ENCODE data around the gene PANX2. TPM values are rescaled to one million over a fixed set of nuclear protein-coding genes. Genes with fewer than 3 reads are reported as not detected.
"Not testable (repeated sequence)": the region's sequence is repeated elsewhere in the genome, so short reads cannot be mapped to it uniquely, and the experiment has no call there.

PANX2 gene
- total RNA-seq, 1 experiment from 2014 or later = 2.6 TPM

GRCh38 chr22:50202130-50202666 is 31.7 kb downstream of the PANX2 start:
- Mint-ChIP-seq H3K36me3 (ENCODE audit: insufficient read depth, unreplicated experiment) (peaks cover 23% of the 10 kb centered on the region), H3K27ac (ENCODE audit: unreplicated experiment) (peak overlapping the region; percentile 71), H3K9me3 (ENCODE audit: unreplicated experiment) (no peaks in the 10 kb centered on the region), H3K4me1 (ENCODE audit: low read depth, unreplicated experiment) (peaks cover 13% of the 10 kb centered on the region), H3K4me3 (ENCODE audit: unreplicated experiment) (peak overlapping the region; percentile 85), H3K27me3 (ENCODE audit: insufficient read depth, unreplicated experiment) (no peaks in the 10 kb centered on the region)
- Histone ChIP-seq H3K9me3 (no peaks in the 10 kb centered on the region), H3K36me3 (ENCODE audit: control insufficient read depth, insufficient read depth, low read length) (no peaks in the 10 kb centered on the region), H3K27me3 (replicated peaks; ENCODE audit: control insufficient read depth, insufficient read depth, low read length) (no peaks in the 10 kb centered on the region), H3K4me1 (peaks cover 4% of the 10 kb centered on the region), H3K4me3 (ENCODE audit: low read depth, low read length) (peak overlapping the region; percentile 79)
- intact Hi-C loops (cut with micrococcal nuclease; ENCODE audit: unreplicated experiment) = no loop called here
- no peak for DNase-seq
- ChIA-PET CTCF (no interaction called here), POLR2A (no interaction called here)
- BruUV-seq (replicated peaks) = no TSS peak
- no peak for TF ChIP-seq CTCF (IDR thresholded peaks at IDR 0.05; ENCODE audit: insufficient read depth in 1 of 2, low read depth in 1 of 2, low read length in 1 of 2, severe bottlenecking in 1 of 2, unreplicated experiment in 1 of 2)

- Mint-ChIP-seq H3K9me3 (ENCODE audit: unreplicated experiment) (no peaks in the 10 kb centered on the region), H3K4me3 (ENCODE audit: unreplicated experiment) (no peak overlapping the region), H3K36me3 (ENCODE audit: insufficient read depth, unreplicated experiment) (peaks cover 27% of the 10 kb centered on the region), H3K27me3 (ENCODE audit: insufficient read depth, unreplicated experiment) (no peaks in the 10 kb centered on the region), H3K4me1 (ENCODE audit: low read depth, unreplicated experiment) (peaks cover 13% of the 10 kb centered on the region), H3K27ac (ENCODE audit: unreplicated experiment) (no peak overlapping the region)
- ChIA-PET CTCF (no interaction called here), POLR2A (no interaction called here)
- Histone ChIP-seq H3K9me3 (no peaks in the 10 kb centered on the region), H3K27me3 (replicated peaks; ENCODE audit: control insufficient read depth, insufficient read depth, low read length) (no peaks in the 10 kb centered on the region), H3K36me3 (ENCODE audit: control insufficient read depth, insufficient read depth, low read length) (no peaks in the 10 kb centered on the region), H3K4me3 (ENCODE audit: low read depth, low read length) (no peak overlapping the region), H3K4me1 (peaks cover 4% of the 10 kb centered on the region)
- DNase-seq = no peak
- intact Hi-C loops (cut with micrococcal nuclease; ENCODE audit: unreplicated experiment) = no loop called here
- no TSS peak for BruUV-seq (replicated peaks)
- TF ChIP-seq CTCF (IDR thresholded peaks at IDR 0.05; ENCODE audit: insufficient read depth in 1 of 2, low read depth in 1 of 2, low read length in 1 of 2, severe bottlenecking in 1 of 2, unreplicated experiment in 1 of 2) = no peak
These were observed 32.8 kb downstream of the PANX2 start for GRCh38 chr22:50203288-50203687.

GRCh38 chr22:50204571-50204970 is 34.0 kb downstream of the PANX2 start:
- ChIA-PET CTCF (no interaction called here), POLR2A (no interaction called here)
- BruUV-seq (replicated peaks) = no TSS peak
- H3K9me3 Mint-ChIP-seq (ENCODE audit: unreplicated experiment) = no peaks in the 10 kb centered on the region
- no peak for TF ChIP-seq CTCF (IDR thresholded peaks at IDR 0.05; ENCODE audit: insufficient read depth in 1 of 2, low read depth in 1 of 2, low read length in 1 of 2, severe bottlenecking in 1 of 2, unreplicated experiment in 1 of 2)
- Histone ChIP-seq H3K4me3 (ENCODE audit: low read depth, low read length) (no peak overlapping the region), H3K4me1 (peaks cover 4% of the 10 kb centered on the region), H3K36me3 (ENCODE audit: control insufficient read depth, insufficient read depth, low read length) (no peaks in the 10 kb centered on the region), H3K9me3 (no peaks in the 10 kb centered on the region), H3K27me3 (replicated peaks; ENCODE audit: control insufficient read depth, insufficient read depth, low read length) (no peaks in the 10 kb centered on the region)
- peaks cover 13% of the 10 kb centered on the region for H3K4me1 Mint-ChIP-seq (ENCODE audit: low read depth, unreplicated experiment)
- no peaks in the 10 kb centered on the region for H3K27me3 Mint-ChIP-seq (ENCODE audit: insufficient read depth, unreplicated experiment)
- intact Hi-C loops (cut with micrococcal nuclease; ENCODE audit: unreplicated experiment) = no loop called here
- no peak overlapping the region for H3K27ac Mint-ChIP-seq (ENCODE audit: unreplicated experiment)
- no peak overlapping the region for H3K4me3 Mint-ChIP-seq (ENCODE audit: unreplicated experiment)
- DNase-seq = no peak
- H3K36me3 Mint-ChIP-seq (ENCODE audit: insufficient read depth, unreplicated experiment) = peaks cover 29% of the 10 kb centered on the region

- CTCF ChIA-PET; H3K4me1 ChIP-seq; H3K27ac Mint-ChIP-seq (ENCODE audit: unreplicated experiment); intact Hi-C loops (cut with micrococcal nuclease; ENCODE audit: unreplicated experiment); H3K27me3 ChIP-seq (replicated peaks; ENCODE audit: control insufficient read depth, insufficient read depth, low read length); DNase-seq; POLR2A ChIA-PET; BruUV-seq (replicated peaks); H3K36me3 ChIP-seq (ENCODE audit: control insufficient read depth, insufficient read depth, low read length); H3K9me3 ChIP-seq; H3K4me3 ChIP-seq (ENCODE audit: low read depth, low read length); H3K4me3 Mint-ChIP-seq (ENCODE audit: unreplicated experiment); H3K9me3 Mint-ChIP-seq (ENCODE audit: unreplicated experiment); H3K27me3 Mint-ChIP-seq (ENCODE audit: insufficient read depth, unreplicated experiment): not testable (repeated sequence)
- peaks cover 17% of the 10 kb centered on the region for H3K4me1 Mint-ChIP-seq (ENCODE audit: low read depth, unreplicated experiment)
- peaks cover 33% of the 10 kb centered on the region for H3K36me3 Mint-ChIP-seq (ENCODE audit: insufficient read depth, unreplicated experiment)
These were observed 34.5 kb downstream of the PANX2 start for GRCh38 chr22:50204998-50205397.

Measured in Caco-2 (cell line).